ENCODE data around the gene SMURF1.

DNA sequence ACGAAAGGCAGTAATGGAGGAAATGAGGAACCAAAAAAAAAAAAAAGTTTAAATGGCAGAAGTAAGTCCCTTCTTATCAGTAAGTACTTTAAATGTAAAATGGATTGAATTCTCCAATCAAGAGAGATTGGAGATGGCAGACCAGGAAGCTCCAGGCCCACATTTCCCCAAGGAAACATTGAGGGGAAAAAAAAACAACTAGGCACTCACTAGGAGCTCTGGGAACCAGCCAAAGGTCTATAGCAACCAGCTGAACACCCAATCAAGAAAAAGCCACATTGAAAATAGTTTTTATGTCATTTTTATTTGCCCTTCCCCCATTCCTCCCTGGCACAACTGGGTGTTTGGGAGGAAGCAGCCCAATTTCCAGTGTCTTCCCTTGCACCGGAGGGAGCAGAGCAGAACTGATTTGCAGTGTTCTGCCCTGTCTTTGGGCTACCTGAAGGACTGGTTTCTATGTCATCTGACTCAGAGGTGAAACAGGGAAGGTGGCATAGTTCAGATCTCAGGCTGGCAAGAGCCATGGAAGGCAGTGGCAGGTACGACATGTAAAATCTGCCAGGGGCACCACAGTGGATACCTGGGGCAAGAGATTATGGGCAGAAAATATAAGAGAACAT is 121.9 kb downstream of the SMURF1 start:
- TF ChIP-seq, protein P1, sequence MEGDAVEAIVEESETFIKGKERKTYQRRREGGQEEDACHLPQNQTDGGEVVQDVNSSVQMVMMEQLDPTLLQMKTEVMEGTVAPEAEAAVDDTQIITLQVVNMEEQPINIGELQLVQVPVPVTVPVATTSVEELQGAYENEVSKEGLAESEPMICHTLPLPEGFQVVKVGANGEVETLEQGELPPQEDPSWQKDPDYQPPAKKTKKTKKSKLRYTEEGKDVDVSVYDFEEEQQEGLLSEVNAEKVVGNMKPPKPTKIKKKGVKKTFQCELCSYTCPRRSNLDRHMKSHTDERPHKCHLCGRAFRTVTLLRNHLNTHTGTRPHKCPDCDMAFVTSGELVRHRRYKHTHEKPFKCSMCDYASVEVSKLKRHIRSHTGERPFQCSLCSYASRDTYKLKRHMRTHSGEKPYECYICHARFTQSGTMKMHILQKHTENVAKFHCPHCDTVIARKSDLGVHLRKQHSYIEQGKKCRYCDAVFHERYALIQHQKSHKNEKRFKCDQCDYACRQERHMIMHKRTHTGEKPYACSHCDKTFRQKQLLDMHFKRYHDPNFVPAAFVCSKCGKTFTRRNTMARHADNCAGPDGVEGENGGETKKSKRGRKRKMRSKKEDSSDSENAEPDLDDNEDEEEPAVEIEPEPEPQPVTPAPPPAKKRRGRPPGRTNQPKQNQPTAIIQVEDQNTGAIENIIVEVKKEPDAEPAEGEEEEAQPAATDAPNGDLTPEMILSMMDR (IDR thresholded peaks at IDR 0.05) = no peak
- TF ChIP-seq POLR2A (IDR thresholded peaks at IDR 0.05) = no peak
